HG02870 (cell line): Measurements from ENCODE around the gene PHACTR2.

Source experiments
- ATAC-seq: cut with Tn5 transposase; IDR thresholded peaks from one replicate; pipeline ENCODE4 v1.9.1; 2021; ENCODE audit warnings: mild to moderate bottlenecking, moderate library complexity; ENCODE audit not compliant: unreplicated experiment

Gene PHACTR2

DNA sequence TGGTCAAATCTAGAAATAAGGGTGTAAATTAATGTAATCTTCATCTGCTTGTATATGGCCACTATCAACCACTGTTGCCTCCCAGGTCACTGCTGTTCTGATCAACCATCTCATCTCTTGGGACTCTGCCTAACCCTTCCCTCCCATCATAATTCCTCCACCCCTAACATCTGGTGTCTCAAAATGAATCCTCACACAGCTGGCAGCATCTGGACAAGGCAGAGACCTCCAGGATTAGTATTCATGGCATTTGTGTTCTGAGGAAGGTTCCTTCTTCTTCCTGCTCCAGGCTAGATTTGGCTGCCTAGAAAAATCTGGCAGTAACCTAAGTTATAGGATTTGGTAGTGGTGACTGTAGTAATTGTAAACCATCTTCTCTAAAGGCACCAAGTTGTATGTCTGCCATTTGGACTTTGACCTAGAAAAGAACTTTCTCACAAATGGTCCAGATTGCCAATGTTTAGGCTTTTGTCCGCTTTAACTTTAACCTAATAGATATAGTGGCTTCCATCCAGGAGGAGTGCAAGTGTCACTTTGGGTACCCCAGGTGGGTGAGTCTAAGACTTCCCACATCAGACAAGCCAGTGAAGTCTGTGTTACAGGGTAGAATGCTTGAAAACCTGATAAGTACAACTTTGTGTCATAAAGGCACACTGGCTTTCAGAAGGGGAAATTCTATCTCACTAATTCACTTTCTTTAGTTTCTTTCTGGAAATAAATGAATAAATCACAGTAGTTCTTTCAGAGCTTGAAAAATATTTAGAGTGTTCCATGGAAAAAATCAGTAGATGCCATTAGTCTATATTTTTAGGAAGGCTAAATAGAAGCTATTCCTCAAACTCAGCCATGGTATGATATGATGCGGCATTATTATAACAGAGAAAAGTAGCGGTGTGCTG, 3.0 kb upstream of the PHACTR2 start:
- ATAC-seq: no peak

DNA sequence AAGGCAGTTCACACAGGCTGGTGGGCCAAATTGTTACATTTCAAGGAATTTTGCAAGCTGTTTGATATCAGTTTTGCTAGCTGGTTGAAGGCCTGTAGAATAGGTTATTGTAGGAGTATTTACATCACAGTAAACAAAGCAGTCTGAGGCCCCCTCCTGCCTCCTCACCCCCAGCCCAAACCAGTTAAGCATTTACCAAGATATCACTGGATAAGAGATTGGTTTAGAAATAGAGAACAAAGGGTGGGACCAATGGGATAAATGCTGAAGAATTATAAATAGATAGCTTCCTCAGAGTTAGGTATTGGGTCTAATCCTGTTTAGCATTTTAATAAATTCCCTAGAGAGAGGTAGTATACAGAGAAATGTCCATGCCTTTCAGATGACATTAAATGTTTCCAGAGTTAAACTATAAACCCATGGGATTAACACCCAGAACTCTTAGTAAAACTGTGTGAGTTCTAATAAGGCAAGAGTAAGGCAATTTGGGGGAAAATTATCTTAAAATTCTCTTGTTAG, 2.3 kb upstream of the PHACTR2 start:
- ATAC-seq: no peak

- ATAC-seq: no peak
These were observed 1.8 kb upstream of the PHACTR2 start for GRCh38 chr6:143675946-143676345.

DNA sequence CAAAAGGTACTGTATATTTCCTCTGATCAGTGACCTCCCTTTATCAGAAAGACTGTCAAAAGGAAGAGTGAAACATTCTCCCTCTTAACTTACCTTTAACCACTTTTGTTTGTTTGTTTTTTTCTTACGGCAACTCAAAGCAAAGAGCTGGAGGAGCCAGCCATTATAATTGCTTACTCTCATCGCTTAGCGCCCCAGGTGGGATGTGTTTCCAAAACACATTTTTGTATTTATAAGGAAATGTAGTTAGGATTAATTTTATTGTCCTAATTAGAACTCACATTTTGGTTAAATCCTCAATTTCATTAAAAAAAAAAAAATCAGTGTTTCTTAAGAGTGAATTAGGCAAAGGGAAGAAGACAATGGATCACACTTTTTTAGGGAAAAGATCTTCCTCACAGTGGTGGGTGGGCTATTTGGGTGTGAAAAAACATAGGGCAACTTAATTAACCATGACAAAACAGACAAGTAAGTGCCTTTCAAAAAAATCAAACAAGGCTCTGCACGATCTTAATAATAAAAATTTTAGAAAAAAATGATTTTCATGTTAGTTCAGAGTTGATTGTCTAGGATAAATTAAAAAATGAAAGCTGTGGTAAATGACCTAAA, 1.2 kb upstream of the PHACTR2 start:
- ATAC-seq: no peak

- no peak for ATAC-seq
These were observed 231 bp upstream of the PHACTR2 start for GRCh38 chr6:143677577-143677890.

DNA sequence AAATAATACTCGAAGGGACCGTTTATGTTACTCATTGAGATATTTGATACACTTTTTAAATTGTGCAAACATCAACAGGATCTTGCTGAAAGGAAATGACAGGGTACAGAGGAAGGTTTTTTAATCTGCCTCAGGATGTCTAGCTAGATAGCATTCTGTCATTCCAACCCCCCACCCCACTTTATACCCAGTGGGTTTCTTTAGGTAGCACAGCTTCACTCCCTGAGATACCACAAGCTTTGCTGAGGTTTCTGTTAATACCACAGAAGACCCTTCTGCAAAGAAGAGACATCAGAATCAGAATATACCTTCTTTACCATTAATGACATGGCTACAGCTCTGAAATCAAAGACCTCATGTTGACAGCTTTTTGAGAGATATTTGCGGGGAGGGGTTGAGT, 1.3 kb downstream of the PHACTR2 start:
- ATAC-seq: no peak

DNA sequence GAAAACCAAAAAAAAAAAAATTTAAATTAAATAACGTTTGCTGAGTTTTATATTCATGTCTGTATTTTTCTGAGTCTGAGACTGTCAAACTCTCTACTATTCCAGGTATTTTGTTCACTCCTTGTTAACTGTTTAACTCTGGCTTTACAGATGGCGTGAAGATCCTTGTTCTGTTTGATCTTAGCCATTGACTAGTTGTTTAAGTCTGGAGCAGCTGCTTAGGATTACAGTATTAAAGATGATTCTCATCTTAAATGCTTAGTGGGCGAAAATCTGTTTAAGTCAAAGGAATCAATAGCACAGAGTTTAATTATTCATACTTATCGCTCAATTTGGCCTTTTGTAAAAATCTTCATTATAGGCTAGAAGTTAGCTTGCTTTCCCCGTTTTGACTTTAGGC, 2.4 kb downstream of the PHACTR2 start:
- no peak for ATAC-seq

GRCh38 chr6:143682805-143683204, 5.0 kb downstream of the PHACTR2 start:
- no peak for ATAC-seq

GRCh38 chr6:143684486-143684885, 6.7 kb downstream of the PHACTR2 start:
- ATAC-seq: no peak

GRCh38 chr6:143685653-143686052, 7.9 kb downstream of the PHACTR2 start:
- no peak for ATAC-seq

- ATAC-seq: no peak
These were observed 9.8 kb downstream of the PHACTR2 start for GRCh38 chr6:143687591-143687990.

DNA sequence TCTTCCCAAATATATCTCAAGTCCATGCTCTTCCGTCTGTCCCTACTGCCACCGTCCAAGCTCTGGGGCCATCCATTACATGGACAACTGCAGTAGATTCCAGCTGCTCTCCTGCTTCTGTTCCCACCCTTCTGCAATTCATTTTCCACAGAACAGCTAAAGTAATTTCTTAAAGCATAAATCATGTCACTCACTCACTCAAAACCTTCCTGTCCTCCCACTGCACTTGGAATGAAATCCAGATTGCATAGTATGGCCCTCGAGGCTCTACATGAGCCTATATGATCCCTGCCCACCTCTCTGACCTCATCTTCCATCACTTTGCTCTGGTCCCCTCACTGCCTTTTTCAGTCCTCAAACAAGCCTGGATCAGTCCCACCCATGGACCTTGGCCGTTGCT, 10.9 kb downstream of the PHACTR2 start:
- no peak for ATAC-seq

GRCh38 chr6:143689852-143690251, 12.1 kb downstream of the PHACTR2 start:
- ATAC-seq: no peak

DNA sequence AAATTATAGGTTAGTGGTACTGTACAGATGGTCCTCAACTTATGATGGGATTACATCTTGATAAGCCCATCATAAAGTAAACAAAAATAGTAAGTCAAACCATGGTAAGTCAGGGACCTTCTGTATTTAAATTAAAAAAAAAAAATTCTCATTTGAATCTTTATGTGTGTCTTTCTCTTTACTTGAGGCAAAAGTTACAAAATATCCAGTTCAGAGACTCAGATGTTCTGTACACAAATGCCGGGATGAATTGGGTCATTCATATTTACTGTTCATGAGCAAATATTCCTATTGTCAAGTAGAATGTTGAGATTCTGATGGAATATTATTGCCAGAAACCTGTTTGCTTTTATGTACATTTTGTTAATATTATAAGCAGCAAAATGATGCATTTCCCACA, 13.4 kb downstream of the PHACTR2 start:
- no peak for ATAC-seq

DNA sequence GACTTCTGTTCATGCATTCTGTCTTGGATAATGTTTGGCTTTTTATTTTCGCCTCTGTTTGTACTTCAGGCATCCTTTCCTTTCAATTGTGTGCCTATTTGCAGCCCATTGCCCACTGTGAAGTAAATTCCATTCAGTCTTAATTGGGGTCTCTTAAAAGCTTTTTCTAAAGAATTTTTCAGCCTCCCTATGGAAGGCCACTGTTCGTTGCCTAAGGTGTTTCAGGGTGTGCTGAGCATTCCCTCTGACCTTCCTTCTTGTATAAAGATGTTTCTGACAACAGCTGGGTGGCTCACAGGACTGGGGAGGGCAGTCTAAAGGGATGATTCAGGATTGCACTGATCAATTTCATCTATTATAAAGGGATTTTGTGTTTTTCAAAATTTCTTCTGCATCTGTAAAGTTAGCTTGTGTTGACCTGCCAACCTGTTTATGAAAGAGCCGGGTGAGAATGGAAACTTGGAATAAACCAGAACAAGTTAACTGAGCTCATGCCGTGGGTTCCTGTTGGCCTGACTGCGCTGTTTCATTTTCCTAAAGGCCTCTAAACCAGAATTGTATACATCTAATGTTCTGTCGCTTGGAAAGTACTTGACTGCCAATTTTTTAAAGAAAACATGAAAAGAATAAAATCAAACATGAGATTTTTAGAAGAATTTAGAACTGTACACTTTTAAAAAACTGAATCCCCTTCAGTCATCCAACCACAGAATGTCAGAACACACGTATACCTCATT, 14.3 kb downstream of the PHACTR2 start:
- ATAC-seq: no peak

GRCh38 chr6:143692696-143693095, 14.9 kb downstream of the PHACTR2 start:
- no peak for ATAC-seq

GRCh38 chr6:143694013-143694412, 16.2 kb downstream of the PHACTR2 start:
- ATAC-seq: no peak

DNA sequence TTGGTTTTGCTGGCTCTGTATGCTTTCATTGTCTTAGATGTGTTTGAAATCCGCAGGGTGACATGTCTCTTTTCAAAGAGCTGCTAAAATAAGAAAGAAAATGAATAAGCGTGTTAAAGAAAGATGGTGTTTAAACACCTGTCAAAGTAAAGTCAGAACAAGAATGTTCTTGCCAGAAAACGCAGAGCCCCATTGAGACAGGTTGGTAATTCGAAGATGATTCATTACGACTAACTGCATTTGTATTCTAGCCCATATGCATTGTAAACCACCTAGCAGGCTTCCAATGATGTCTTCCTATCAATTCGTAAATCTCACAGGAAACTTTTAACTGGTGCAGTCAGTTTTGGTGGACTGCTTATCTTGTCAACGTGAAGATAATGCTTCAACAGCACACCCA, 16.8 kb downstream of the PHACTR2 start:
- ATAC-seq: no peak

- ATAC-seq: no peak
These were observed 17.6 kb downstream of the PHACTR2 start for GRCh38 chr6:143695130-143695968.

- no peak for ATAC-seq
These were observed 18.4 kb downstream of the PHACTR2 start for GRCh38 chr6:143695969-143696663.
